NCI-H774 (cell line): ENCODE measurements around the gene SOX5.
A peak's percentile ranks its signal among the peaks of the same experiment; 100 is the strongest.

Source experiments
- DNase-seq: peaks from one replicate; lab custom pipeline; 2025; lab: John Stamatoyannopoulos, UW

Gene SOX5

DNA sequence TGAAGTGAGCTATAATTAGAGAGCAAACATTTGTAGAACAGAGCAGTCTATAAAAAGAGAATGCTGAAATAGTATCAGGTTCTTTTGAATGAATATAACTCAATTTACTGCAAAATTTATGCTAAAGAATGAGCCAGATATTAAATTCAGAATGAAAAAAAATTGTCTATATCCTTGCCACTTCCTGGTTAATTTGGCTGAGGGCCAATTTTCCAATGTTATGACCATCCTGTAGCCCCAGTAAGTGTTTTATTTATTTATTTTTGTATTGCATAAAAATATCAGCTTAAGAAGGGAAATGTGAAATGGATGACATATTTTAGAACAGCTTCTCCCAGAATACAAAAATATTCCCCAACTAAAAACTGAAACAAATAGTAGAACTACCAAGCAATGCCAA is 263.4 kb downstream of the SOX5 start:
- DNase-seq, result no peak

DNA sequence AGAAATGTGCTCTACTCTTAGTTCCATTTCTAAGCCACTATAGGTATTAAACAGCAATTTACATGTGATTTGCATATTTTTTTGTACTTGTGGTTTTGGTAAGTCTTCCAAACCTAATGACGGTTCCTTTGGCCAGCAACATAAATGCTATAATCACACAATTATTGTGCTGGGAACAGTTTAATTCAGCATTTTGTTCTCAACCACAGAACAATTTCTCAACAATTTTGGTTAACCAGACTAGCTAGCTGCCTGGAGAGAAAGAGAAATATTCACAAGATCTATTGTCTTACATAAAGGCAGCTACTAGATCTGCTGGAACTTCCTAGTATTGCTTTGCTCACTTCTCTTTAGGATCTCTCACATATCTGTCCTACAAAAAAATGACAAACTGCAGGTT is 265.3 kb downstream of the SOX5 start:
- no peak for DNase-seq

DNA sequence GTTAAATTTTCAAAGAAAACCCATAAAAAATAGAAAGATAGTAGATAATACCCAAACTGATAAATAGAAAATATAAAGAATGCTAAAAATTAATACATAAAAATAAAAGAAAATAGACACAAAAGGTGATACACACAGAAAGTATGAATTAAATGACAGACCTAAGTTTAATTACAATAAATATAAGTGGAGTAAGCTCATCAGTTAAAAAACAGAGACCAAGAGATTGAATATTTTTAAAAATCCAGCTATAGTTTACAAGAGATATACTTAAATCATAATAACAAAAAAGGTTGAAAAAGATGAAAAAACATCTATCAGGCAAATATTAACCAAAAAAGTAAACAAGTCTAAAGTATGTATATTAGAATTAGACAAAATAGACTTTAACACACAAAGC is 268.2 kb downstream of the SOX5 start:
- no peak for DNase-seq

DNA sequence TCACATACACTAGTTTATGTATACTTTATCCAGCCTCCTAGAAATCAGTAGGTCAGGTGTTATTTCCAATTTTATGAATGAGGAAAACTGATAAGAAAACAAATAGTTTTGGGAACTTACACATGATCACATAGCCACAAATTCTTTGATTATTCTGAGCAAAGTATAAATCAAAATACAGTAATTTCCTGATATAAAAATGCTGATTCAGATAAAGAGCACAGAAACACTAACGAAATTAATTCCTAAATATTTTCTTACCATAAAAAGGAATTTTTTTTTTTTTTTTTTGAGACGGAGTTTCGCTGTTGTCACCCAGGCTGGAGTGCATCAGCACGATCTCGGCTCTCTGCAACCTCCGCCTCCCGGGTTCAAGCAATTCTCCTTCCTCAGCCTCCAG is 275.4 kb downstream of the SOX5 start:
- DNase-seq, result no peak

DNA sequence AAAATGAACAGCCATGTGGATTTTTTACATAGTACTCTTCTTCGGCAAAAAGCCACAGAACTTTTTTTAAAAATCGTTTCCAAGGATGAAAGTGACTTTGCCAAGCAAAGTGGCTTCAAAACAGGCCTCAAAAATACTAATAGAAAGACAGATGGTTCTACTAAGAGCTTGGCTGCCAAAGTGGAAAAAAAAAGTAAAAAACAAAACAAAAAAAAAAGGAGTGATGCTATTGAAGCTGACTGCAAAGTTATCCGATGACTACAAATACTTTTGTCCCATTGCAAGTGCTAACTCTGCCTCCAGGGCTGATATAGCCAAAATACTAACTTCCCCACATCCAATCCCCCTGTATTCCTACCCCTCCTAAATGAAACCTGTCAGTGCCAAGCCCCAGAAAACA is 277.6 kb downstream of the SOX5 start:
- DNase-seq, result no peak

DNA sequence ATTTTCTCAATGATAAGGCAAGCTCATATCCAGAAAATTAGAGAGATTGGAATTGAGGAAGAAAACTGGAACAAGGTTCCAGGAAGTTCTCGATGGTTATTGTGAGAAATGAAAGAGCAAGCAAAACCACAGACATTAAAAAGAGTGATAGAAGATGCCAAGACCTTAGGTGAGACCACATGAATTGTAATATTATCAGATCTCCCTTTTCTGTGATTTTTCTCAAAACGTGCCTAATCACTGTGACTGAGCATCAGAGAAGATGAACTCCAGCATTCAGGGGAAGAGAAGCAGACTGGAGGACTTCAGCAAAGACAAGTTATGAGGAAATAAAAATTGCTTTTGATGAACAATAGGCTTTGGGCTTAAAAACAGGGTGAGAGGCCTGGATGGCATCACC is 278.8 kb downstream of the SOX5 start:
- no peak for DNase-seq

DNA sequence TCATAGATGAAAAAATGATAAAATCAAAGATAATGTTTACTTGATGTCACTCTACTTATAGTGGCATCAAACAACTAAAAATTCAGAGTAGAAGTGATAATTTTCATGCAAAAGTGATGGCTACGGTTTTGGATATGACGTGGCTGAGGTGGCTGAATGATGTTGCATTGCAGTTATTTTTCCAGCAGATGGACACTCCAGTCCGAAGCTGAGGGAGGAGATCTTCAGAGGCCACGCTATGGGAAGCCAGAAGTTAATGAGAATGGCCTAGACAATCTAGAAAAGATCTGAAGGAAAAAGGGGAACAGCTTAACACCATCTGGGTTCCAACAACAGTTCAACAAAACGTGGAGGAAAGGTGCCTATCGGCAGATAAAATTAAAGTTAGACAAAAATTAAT is 279.8 kb downstream of the SOX5 start:
- DNase-seq, result no peak

DNA sequence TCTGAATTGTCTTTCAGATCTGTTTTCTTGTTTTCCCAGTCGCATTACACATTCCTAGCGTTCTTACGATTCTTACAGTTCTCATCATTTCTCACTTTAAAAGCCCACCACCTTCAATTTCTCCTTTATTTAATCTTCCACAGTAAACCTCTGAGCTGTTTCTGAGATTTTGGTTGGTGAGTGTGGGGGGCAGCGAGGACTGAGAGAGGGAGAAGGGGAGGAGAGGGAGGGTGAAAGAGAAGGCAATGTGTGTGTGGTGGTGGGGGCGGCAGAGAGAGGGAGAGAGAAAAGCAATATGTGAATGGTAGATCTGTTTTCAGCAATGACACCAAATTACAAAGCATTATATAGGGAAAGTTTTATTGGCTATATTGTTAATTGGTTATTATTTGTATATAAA is 282.6 kb downstream of the SOX5 start:
- DNase-seq, result no peak

DNA sequence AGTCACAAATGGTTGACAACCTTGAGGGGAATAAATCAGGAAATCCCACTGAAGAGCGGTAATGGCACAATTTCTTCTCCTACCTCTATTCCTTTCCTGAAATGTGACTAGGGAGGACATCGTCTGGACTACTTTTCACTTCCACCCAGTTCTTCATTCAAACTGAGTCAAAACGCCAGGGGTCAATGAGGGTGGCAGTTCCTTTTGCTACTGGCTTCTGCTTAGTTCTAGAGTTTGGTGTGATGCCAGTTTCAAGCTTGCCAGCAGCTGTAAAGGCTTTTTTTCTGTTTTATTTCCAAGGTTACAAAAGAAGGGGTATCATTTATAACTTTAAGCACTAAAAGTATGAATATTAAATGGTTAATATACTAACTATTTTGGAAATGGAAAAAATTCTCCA is 286.5 kb downstream of the SOX5 start:
- DNase-seq, result no peak

DNA sequence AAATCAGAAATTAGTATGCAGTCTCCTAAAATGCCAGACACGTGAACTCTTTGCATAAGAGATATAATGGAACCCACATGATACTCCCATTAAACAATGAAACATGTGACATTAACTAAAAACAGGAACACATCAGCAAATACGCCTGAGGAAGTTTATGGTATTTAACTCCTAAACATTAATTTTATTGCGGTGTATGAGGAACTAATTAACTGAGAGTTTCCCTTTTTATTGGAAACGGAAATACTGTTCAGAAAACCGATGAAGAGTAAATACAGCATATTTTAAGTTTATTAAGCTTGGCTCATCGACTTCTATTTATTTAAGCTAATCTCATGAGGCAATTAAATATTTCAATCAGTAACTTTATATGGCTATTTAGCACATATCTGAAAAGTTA is 290.3 kb downstream of the SOX5 start:
- DNase-seq, result no peak

DNA sequence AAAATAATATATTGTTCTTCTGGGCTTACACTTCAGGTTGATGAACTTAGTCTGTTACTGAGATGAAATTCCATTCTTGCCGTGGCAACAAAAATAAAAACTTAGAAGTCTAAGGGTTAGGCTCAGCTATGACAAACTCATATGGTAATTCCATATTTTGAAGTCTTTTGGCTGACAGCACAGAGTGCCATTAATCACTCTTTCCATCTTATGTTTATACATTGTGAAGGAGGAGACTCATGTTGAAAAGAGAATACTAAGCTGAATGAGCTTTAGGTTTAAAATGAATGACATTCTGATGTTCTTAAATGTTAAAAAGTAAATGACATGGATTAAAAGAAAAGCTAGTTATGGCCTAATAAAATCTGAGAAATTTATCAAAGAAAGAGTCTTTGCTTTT is 291.9 kb downstream of the SOX5 start:
- DNase-seq, result no peak

DNA sequence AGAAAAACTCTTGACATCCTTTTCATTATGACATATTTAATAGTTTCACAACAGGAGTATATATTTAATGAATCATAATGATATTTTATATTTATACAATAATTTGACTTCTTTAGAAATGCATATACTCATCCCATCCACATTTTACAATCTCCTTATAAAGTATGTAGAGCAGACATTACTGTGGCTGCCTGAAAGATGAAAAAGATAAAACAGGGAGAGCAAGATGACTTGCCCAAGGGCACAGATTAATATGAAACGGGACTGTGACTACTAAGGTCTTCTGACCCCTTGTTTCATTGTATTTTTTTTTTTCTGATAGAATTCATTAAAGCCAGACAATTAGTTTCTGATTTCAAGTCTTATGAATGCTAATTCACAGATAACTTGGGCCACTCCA is 293.6 kb downstream of the SOX5 start:
- no peak for DNase-seq

DNA sequence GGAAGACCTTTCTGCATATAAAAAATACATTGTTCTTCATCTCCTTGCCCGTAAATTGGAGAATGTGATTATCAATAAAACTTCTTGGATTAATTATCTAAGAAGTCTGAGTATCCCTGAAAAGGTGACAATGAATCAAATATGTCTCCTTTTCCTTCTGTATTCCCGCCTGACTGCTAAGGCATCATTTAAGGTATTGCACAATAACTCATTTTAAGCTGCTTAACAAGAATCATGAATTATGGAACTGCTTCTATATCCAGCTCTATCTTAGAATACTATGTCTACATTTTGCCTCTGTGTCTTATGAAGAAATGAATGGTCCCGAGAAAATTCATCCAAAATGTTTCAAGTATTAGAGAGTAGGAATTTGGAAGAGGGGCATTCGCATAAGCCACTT is 294.4 kb downstream of the SOX5 start:
- no peak for DNase-seq

DNA sequence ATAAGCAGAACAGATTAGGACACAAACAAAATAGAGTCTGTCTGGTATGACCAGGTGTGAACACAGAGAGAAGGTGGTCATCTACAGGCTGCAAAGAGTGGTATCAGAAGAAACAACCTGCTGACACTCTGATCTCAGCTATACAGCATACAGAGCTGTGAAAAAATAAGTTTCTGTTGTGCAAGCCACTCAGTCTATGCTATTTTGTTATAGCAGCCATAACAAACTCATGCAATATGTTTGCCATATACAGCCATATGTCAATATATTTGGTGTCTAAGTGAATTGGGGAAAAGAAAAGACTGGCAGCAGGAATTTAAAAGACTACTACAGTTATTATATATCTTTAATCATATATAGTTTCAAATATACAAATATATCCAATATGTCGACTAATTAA is 300.9 kb downstream of the SOX5 start:
- DNase-seq, result no peak

DNA sequence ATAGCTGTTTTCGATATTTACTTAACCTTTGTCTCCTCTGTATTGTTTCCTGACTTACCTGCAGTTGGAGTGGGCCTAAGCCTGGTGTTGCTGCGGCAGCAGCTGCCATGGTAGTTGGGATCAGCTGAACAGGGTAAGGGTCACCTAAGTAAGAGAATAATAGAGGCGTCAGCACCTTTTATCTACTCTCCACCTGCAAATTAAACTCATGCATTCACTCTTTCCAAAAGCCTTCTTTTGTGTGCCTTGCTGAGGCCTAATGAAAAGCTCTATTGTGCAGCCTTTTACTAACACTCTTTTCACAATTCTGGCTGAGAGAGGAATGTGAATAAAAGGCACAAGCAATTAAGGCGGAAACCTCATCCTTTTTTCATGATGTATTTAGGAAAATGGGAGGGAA is 308.7 kb downstream of the SOX5 start:
- DNase-seq, result peak; percentile 93

DNA sequence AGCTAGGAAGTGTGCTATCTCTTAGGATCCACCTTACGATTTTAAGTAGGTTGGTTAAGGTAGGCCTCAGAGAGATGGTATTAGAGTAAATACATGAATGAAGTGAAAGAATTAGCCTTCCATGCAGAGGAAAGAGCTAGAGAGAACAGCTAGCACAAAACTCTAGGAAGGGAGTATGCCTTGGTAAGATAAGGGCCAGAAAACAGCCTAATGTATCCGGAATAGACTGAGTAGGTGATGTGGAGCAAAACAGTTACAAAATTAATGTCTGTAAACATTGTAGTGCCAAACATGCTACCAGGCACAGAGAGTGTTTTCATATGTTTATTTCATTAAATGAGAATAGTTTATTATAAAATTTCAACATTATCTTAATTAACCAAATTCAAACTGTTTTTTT is 315.1 kb downstream of the SOX5 start:
- DNase-seq, result no peak

DNA sequence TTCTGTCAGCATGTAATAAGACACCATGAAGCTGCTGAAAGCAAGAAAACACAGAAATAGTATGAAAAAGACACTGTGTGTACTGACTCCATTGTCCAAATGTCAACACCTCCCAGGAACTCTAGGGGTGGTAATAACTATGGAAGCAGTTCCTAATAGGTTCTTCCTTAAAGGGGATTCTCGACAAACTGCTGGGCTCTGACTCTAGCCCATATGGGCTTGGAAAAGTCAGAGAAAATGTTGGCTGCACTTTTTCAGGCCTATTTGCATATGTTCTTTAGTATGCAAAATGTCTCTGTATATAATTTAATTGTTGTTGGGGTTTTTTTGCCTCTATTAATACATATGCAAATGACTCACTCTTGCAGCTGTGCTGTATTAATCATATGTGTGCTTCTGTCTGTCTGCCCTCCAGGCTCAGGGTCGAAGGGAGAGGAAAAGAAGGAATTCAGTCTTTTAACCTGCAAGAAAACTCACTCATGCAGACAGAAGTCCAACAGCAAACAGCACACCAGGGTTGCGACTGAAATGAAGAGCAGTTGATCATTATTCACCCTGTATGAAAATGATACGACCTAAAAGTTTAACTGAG is 317.6 kb downstream of the SOX5 start:
- no peak for DNase-seq

DNA sequence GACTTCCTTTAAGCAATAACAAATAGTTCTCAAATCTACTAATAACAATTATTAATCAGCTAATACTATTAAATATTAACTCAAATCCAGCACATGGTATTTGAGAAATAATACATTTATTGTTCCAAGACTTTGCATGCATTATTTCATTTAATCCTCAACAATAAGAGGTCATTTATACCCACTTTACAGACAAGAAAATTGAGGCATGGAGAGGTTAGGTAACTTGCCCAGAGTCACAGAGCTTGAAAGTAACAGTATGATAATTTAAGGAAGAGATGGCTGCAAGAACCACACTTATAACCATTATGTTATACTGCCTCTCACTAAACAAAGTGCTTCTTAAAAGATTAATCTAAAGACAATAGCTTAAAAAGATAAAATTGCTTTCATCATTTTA is 318.9 kb downstream of the SOX5 start:
- DNase-seq, result no peak

DNA sequence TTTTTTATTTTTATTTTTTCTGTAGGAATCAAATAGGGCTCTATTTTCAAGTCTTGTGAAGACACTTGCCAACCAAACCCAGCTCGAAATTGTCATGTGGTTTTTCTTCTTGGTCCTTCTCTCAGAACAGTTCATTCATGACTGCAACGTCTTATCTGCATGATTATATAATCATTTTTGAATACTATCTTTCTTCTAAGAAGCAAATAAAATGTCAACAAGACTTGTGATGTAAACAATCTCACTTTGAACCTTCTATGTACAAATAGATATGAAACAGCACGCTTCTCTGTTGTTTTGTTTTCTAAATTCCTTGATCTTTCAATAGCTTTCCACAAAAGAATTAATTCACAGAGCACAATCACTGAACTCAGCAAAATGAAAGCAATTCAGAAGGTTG is 320.7 kb downstream of the SOX5 start:
- no peak for DNase-seq

DNA sequence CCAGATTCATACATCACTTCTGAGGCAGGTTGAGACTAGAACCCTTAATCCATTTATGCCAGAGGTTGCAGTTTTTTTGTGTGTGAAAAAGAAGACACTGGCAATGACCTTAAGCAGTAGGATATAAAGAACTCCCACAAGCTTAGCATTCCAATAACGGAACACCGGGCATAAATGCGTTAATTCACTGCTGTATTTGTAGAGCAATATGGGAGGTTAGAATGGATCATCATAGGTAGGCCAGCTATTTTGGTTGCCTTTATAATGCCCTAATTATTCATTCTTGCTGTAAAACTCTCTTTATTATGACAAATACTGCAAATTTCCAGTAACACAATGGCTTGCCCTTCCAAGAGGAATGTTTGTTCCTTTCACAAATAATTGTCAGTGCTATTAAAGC is 322.7 kb downstream of the SOX5 start:
- no peak for DNase-seq

DNA sequence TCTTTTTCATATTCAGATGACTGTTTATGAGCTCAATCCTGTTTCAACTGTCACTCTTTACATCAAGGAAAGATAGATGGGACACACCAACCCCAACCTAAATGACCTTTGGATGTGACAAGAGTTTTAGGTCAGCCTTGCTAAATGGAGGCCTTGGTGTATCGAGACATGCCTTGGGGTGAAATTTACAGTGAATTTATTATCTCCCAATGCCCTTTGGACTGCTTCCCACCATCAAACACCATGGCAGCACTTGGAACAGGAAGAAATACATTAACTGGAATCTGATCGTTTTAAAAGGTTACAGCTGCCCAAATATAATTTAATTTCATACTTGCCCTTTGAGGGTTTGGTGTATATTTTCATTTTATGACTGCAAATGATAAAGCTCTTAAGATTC is 327.6 kb downstream of the SOX5 start:
- no peak for DNase-seq

DNA sequence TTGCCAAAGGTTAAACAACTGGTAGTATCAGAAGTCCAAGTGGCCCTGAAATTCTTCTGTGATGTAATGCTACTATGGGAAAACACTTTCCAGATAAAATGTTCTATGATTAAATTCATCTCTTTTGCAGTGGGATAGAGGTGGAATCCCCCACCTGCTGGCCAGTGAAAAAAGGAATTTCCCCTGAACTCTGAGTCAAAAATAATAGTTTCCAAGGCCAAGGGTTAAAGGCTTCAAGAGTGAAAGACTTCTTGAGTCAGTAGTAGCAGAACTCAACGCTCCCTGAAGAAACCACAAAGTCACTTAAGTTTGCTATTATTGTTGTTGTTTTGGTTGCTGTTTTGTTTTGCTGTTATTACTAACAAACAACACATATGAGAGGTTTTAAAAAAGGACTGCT is 330.8 kb downstream of the SOX5 start:
- DNase-seq, result no peak

DNA sequence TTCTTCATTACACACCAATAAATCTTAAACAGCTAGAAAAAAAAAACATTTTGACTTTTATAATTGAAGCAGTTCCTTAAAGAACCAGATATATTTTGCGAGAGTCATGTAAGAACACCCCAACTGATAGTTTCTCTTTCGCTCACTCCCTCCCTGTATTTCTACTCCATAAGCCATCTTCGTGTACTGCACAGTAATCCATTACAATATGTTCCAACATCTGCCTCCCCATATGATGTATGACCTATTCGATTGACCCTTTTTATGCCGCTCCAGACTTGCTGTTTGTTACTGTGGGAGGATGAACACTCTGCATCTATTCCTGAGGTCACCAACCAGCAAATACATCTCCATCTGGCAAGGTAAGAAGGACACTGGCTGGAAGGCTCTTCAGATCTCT is 331.7 kb downstream of the SOX5 start:
- DNase-seq, result no peak

DNA sequence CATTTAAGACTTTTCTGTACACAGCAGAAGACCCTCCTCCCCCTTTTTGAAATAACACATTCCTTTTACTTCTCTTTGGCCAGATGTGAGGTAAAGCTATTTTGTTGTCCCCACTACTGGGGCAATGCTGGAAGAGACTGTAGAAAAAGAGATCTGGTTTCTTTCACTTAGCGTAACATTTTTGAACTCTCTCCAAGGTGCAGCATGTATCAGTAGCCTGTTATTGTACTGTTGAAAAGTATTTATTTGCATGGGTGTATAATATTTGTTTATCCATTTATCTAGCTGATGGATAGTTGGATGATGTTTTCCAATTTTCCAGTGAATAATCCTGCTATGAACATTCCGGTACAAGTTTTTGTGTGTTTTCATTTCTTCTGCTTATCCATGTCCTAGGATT is 335.2 kb downstream of the SOX5 start:
- DNase-seq, result no peak

DNA sequence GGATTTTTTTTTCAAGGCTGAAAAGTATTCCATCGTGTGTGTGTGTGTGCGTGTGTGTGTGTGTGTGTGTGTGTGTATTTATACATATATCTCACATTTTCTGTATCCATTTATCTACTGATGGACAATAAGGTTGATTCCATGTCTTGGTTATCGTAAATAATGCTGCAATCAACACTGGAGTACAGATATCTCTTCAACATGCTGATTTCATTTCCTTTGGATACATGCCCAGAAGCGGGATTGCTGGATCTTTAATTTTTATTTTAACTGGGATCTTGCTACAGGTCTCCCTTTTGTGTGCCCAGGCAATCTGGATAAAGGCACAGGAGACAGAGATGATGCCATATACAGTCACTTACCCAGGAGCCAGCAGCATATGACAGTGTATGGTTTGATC is 338.1 kb downstream of the SOX5 start:
- DNase-seq, result no peak
